Left ventricle myocardium inferior (tissue), 1 donor: ENCODE data around the gene SMYD3. TPM values are rescaled to one million over a fixed set of nuclear protein-coding genes. Genes with fewer than 3 reads are reported as not detected.

ENCODE experiments used
- DNase-seq: peaks from one replicate; pipeline ENCODE4 v3.0.0-alpha.2; 2020
- H3K27ac ChIP-seq: fragments of 200-600 bp; replicated peaks from 2 replicates; pipeline ENCODE4 v1.8.0; 2021
- H3K27me3 ChIP-seq: fragments of 200-600 bp; 2 replicates; pipeline ENCODE4 v1.8.0; 2021; ENCODE audit warnings: low read depth
- H3K36me3 ChIP-seq: fragments of 200-600 bp; 2 replicates; pipeline ENCODE4 v1.8.0; 2021
- H3K4me1 ChIP-seq: fragments of 200-600 bp; 2 replicates; pipeline ENCODE4 v1.8.0; 2021
- H3K4me3 ChIP-seq: fragments of 200-600 bp; 2 replicates; pipeline ENCODE4 v1.8.0; 2021; ENCODE audit warnings: mild to moderate bottlenecking, moderate library complexity
- H3K9me3 ChIP-seq: fragments of 200-600 bp; replicated peaks from 2 replicates; pipeline ENCODE4 v1.8.0; 2021
- CTCF ChIP-seq: fragments of 200-600 bp; IDR thresholded peaks from 2 replicates; pipeline ENCODE4 v1.8.0; 2021; ENCODE audit warnings: antibody characterized with exemption, mild to moderate bottlenecking, borderline replicate concordance
- intact Hi-C: fragments of 100-400 bp; cut with micrococcal nuclease; formaldehyde crosslinking; loops from one replicate; pipeline ENCODE4 v1.11.0; 2022
- total RNA-seq: library from RNA; stranded (reverse); fragmentation: NEBNext Ultra II Directional; extraction: Animal tissue kit (Norgen Biotek cat#: 25700); gene quantifications from one replicate; pipeline ENCODE4 v1.2.1, GENCODE V29; 2021
- donor health status: DM: no; HTN: yes; CAD: no; lungs with severe emphysema.

Gene SMYD3
- total RNA-seq, 1 donor from 2014 or later, result 9.9 TPM

GRCh38 chr1:246343937-246344336 is 163.1 kb downstream of the SMYD3 start:
- intact Hi-C loops, result no loop called here
- TF ChIP-seq CTCF, result no peak
- Histone ChIP-seq H3K27me3 (no peaks in the 10 kb centered on the region), H3K36me3 (peaks cover 16% of the 10 kb centered on the region), H3K27ac (no peak overlapping the region), H3K4me3 (no peak overlapping the region), H3K9me3 (peaks cover 24% of the 10 kb centered on the region), H3K4me1 (no peaks in the 10 kb centered on the region)
- DNase-seq, result no peak

DNA sequence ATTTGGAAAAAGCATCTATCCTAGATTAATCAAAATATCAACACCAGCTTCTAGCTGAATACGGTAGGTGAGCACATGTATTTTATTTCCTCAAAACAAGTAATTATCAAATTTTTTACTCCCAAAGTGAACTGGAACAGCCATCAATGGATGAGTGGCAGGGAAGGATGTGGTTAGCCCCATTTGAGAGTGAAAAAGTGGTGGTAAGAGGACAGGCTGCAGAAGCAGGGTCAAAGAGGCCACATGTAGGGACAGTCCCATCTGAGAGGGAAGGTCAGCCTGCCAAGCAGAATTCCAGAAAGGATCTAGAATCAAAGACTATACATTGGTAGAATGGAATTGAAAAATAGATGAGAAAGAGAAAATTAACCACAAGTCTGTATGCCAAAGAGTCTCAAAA is 163.8 kb downstream of the SMYD3 start:
- Histone ChIP-seq H3K4me3 (no peak overlapping the region), H3K4me1 (no peaks in the 10 kb centered on the region), H3K9me3 (peaks cover 24% of the 10 kb centered on the region), H3K27me3 (no peaks in the 10 kb centered on the region), H3K27ac (no peak overlapping the region), H3K36me3 (peaks cover 16% of the 10 kb centered on the region)
- no peak for DNase-seq
- no peak for TF ChIP-seq CTCF
- intact Hi-C loops, result no loop called here

DNA sequence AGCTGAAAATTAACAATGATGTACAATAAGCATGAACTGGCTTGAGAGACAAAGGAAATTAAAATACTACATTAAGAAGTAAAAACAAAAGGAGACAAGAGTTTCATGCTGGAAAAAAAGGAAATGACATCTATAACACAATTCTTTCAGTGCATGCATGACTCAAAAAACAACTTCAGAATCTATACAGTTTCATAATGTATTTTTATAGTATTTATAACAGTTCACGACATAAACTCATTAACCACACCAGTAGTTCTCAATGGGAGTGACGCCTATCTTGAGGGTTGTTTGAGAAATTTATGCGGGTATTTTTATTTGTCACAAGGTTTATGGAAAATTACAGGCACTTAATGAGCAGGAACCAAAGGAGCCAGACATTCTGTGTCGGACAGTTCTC is 168.5 kb downstream of the SMYD3 start:
- intact Hi-C loops, result no loop called here
- no peak overlapping the region for H3K4me3 ChIP-seq

DNA sequence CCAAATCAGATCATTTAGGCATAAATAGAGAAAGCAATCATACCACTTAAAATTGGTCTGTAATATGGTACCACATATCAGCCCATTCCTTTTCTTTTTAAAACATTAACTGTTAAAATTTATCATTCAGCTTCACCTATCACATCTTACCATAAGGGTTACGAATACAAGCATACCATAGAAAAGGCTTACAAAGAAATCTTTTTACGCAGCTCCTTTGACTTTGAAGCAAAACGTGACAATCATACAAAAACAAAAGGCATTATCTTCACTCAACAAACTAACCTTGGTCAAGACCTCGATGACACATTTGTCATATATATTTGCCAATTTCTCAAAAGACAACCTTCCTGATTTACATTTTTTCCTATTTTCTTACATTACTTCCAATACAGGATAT is 169.0 kb downstream of the SMYD3 start:
- Histone ChIP-seq H3K9me3 (no peaks in the 10 kb centered on the region), H3K27me3 (no peaks in the 10 kb centered on the region), H3K27ac (no peak overlapping the region), H3K4me3 (no peak overlapping the region), H3K4me1 (no peaks in the 10 kb centered on the region), H3K36me3 (no peaks in the 10 kb centered on the region)
- DNase-seq, result no peak
- intact Hi-C loops, result no loop called here
- no peak for TF ChIP-seq CTCF

More for the DNA sequence above, 168.5 kb downstream of the SMYD3 start:
- no peaks in the 10 kb centered on the region for H3K27me3 ChIP-seq
- H3K36me3 ChIP-seq, result no peaks in the 10 kb centered on the region
- H3K4me1 ChIP-seq, result no peaks in the 10 kb centered on the region
- TF ChIP-seq CTCF, result no peak
- no peak overlapping the region for H3K27ac ChIP-seq
- DNase-seq, result no peak
- no peaks in the 10 kb centered on the region for H3K9me3 ChIP-seq

DNA sequence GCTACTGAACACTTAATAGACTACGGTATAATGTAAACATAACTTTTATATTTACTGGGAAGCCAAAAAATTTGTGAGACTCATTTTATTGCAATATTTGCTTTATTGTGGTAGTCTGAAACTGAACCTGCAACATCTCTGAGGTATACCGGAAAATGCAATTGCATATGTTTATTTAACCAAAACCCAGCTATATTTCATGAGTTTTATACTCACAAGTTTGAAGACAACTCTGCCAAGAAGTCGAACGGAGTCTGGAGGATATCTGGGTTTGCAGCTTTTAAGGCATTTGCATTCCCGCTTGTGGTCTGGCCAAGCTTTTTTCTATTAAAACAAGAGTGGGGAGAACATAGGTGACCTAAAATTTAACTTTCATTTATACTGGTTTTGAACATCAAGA is 171.9 kb downstream of the SMYD3 start:
- no peak for TF ChIP-seq CTCF
- Histone ChIP-seq H3K27ac (no peak overlapping the region), H3K4me1 (no peaks in the 10 kb centered on the region), H3K36me3 (peaks cover 7% of the 10 kb centered on the region), H3K4me3 (no peak overlapping the region), H3K9me3 (peaks cover 3% of the 10 kb centered on the region), H3K27me3 (no peaks in the 10 kb centered on the region)
- DNase-seq, result no peak
- intact Hi-C loops, result no loop called here

GRCh38 chr1:246333855-246334254 is 173.2 kb downstream of the SMYD3 start:
- TF ChIP-seq CTCF, result no peak
- intact Hi-C loops, result no loop called here
- Histone ChIP-seq H3K9me3 (peaks cover 9% of the 10 kb centered on the region), H3K4me1 (no peaks in the 10 kb centered on the region), H3K27ac (no peak overlapping the region), H3K27me3 (no peaks in the 10 kb centered on the region), H3K36me3 (peaks cover 13% of the 10 kb centered on the region), H3K4me3 (no peak overlapping the region)
- DNase-seq, result no peak
